GM21367 (cell line): Measurements from ENCODE around the gene PSEN1.

Experiments used
- ATAC-seq: cut with Tn5 transposase; IDR thresholded peaks from one replicate; pipeline ENCODE4 v1.9.1; 2021; ENCODE audit not compliant: unreplicated experiment

PSEN1 gene

DNA sequence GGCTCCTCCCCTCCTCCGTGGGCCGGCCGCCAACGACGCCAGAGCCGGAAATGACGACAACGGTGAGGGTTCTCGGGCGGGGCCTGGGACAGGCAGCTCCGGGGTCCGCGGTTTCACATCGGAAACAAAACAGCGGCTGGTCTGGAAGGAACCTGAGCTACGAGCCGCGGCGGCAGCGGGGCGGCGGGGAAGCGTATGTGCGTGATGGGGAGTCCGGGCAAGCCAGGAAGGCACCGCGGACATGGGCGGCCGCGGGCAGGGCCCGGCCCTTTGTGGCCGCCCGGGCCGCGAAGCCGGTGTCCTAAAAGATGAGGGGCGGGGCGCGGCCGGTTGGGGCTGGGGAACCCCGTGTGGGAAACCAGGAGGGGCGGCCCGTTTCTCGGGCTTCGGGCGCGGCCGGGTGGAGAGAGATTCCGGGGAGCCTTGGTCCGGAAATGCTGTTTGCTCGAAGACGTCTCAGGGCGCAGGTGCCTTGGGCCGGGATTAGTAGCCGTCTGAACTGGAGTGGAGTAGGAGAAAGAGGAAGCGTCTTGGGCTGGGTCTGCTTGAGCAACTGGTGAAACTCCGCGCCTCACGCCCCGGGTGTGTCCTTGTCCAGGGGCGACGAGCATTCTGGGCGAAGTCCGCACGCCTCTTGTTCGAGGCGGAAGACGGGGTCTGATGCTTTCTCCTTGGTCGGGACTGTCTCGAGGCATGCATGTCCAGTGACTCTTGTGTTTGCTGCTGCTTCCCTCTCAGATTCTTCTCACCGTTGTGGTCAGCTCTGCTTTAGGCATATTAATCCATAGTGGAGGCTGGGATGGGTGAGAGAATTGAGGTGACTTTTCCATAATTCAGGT, at the start of gene PSEN1:
Gene PSEN1 (plus strand): TSS at position 121 of the 839 bp plus-strand sequence. CDS start 11,513 bp downstream, outside the sequence.
- peak; percentile 80 for ATAC-seq

GRCh38 chr14:73091044-73091443, 45.3 kb upstream of the PSEN1 start:
- no peak for ATAC-seq

GRCh38 chr14:73097421-73097820, 38.9 kb upstream of the PSEN1 start:
- no peak for ATAC-seq

- ATAC-seq: no peak
These were observed 36.0 kb upstream of the PSEN1 start for GRCh38 chr14:73100334-73100733.

DNA sequence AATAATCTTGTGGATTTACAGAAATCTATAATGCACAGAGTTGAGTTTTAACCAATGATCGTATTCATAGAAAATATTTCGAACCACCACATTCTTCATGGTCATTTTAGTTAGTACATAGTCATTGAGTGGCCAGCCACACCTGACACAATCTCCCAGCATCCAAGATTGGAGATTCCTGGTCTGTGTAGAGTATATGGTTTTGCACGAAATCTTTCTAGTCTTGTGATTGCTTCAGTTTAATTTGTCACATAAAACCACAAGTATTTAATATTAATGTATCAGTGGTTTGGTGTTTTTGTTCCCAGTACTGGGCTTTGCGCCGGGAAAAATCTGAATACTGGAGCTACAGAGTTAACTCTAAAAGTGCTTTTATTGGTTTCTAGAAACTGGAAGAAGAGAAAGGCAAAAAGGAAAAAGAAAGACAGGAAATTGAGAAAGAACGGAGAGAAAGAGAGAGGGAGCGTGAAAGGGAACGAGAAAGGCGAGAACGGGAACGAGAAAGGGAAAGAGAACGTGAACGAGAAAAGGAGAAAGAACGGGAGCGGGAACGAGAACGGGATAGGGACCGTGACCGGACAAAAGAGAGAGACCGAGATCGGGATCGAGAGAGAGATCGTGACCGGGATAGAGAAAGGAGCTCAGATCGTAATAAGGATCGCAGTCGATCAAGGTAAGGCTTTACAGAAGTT, 33.4 kb upstream of the PSEN1 start:
- ATAC-seq: no peak

DNA sequence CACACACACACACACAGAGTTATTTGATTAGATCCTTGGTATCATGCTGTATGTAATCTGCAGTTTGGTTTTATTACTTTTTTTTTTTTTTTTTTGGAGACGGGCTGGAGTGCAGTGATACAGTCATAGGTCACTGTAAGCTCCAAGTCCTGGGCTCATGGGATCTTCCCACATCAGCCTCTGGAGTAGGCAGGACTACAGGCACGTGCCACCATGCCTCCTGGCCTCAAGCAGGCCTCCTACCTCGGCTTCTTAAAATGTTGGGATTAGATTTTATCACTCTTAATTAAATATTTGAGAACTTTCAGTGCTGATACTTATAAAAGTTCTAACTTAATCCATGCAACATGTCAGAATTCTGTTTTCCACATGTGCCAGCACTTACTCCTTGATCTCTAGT, 31.3 kb upstream of the PSEN1 start:
- no peak for ATAC-seq

DNA sequence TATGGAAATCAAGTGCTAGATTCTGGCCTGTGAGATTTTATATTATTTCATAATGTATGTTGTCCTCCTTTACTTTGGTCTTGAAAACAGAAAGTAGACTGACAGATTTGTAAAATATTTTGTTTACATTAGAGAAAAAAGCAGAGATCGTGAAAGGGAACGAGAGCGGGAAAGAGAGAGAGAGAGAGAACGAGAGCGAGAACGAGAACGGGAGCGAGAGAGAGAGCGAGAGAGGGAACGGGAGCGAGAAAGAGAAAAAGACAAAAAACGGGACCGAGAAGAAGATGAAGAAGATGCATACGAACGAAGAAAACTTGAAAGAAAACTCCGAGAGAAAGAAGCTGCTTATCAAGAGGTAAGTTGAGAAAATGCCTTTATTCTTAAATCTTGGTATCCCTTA, 30.6 kb upstream of the PSEN1 start:
- no peak for ATAC-seq

DNA sequence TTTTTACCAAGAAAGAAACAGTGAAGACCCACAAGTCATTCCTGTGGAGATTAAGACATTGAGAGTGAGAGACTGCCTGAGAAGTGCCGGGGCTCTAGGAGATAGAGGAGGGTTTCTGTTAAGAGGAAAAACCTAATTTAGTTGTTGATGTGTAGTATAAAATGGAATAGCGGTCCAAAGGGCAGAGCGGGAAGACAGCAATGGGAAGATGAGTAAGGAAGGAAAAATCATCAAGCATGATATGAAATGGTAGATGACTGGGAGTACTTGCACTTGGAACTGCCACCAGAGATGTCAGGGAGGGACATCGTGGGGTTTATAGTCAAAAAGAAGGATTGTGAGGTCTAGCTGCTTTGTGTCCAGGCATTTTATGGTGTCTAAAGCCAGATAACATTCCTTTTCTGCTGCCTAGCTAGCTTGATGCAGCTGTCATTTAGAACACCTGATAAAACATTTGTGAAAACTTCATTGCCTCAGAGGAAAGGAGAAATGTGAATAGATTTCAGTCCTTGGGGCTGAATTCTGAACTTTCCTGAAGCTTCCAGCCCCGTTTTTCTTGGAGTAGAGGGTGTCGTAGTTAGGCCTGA, 20.1 kb upstream of the PSEN1 start:
- no peak for ATAC-seq

GRCh38 chr14:73124180-73124894, 12.0 kb upstream of the PSEN1 start:
- ATAC-seq: no peak

- no peak for ATAC-seq
These were observed 11.1 kb upstream of the PSEN1 start for GRCh38 chr14:73125169-73125588.

- ATAC-seq: no peak
These were observed 10.6 kb upstream of the PSEN1 start for GRCh38 chr14:73125746-73126145.

GRCh38 chr14:73133795-73134194, 2.5 kb upstream of the PSEN1 start:
- ATAC-seq: no peak

DNA sequence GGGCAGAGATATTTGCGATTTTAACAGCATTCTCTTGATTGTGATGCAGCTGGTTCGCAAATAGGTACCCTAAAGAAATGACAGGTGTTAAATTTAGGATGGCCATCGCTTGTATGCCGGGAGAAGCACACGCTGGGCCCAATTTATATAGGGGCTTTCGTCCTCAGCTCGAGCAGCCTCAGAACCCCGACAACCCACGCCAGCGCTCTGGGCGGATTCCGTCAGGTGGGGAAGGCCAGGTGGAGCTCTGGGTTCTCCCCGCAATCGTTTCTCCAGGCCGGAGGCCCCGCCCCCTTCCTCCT, 271 bp upstream of the PSEN1 start:
- ATAC-seq: no peak

- no peak for ATAC-seq
These were observed 4.6 kb downstream of the PSEN1 start for GRCh38 chr14:73140811-73141323.

DNA sequence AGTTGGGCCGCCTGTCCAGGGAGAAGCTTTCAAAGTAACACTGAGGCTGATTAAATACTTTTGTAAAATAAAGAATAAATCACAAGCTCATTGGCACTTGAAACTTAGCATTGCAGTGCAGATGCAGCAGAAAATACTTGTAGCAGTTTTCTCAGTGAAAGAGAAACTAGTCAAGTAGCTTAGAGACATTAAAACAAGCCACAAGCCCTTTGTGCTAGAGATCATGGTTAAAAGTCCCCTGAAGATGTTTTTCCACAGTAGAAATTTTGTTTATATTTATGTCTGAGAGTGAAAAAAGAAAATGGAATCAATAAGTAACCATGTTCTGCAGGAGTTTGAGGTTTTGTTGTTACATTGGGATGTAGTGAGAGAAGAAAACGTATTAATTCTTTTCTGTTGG, 5.9 kb downstream of the PSEN1 start:
- ATAC-seq: no peak

- ATAC-seq: no peak
These were observed 6.7 kb downstream of the PSEN1 start for GRCh38 chr14:73143003-73143402.

DNA sequence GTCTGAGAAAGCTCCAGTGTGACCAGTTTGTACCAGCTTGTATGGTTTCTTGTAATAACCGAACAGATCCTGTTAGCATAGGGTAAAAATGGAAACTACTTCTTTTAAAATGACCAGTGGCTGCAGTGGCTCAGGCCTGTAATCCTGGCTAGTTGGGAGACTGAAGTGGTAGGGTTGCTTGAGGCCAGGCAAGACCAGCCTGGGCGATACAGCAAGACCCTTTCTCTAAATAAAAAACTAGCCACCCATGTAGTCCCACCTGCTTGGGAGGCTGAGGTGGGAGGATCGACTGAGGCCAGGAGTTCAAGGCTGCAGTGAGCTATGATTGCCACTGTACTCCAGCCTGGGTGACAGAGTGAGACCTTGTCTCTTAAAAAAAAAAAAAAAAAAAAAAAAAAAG, 7.3 kb downstream of the PSEN1 start:
- no peak for ATAC-seq

GRCh38 chr14:73145371-73145770, 9.1 kb downstream of the PSEN1 start:
- ATAC-seq: no peak

DNA sequence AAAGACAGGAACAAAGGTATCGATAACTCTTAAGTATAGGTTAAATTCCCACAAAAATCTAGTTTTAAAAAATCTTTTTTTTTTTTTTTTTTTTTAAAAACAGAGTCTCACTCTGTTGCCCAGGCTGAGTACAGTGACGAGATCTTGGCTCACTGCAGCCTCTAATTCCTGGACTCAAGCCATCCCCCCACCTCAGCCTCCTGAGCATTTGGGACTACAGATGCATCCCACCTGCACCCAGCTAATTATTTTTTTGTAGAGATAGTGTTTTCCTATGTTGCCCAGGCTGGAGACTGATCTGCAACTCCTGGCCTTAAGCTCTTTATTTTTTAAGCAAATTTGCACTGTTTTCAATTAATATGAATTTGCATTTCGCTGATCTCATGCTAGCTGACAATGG, 9.8 kb downstream of the PSEN1 start:
- ATAC-seq: no peak

DNA sequence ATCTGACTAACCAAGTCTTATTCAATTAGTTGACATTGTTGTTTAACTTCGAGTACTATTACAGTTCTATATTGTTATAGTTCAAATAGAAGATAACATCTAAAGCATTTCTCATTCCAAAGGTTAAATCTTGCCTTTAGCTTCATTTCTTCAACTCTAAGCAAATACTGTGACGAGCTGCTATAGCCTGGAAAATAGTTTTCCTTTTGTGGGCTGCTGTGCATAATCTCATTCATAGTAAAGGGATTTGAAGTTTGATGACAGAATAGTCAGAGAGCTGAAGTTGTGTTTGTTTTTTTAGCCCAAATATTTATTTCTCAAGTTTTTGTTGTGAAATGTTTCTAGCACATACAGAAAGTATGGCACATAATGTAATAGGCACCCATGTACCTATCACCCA, 13.4 kb downstream of the PSEN1 start:
- no peak for ATAC-seq

DNA sequence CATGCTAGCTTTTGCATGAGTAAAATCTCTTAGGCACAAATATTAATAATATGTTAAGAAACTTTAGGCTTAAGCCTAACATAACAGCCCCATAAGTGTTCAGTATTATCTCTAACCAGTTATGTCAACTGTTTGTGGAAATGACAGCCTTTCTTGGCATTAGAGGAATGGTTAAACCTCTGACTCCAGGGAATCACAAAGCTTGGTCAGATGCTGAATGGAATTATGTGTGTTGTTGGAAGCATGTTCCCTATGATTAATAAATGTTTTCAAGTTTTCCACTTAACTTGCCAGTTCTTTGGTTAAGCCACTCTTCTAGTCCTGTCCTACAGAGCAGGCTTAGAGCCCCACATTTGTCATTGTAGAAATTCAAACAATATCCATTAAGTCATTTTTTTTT, 17.0 kb downstream of the PSEN1 start:
- no peak for ATAC-seq
